Ishikawa (cell line): ENCODE measurements around the gene ARHGAP42.

ENCODE experiments used
- CEBPB ChIP-seq: IDR thresholded peaks from 2 replicates; pipeline ENCODE4 v1.6.1; 2012
- CREB1 ChIP-seq: IDR thresholded peaks from 2 replicates; pipeline ENCODE4 v1.6.1; 2012; ENCODE audit warnings: low read depth
- EGR1 ChIP-seq: IDR thresholded peaks from 2 replicates; pipeline ENCODE4 v1.6.1; 2012
- EP300 ChIP-seq: IDR thresholded peaks from 2 replicates; pipeline ENCODE4 v1.6.1; 2012; ENCODE audit warnings: borderline replicate concordance
- FOXM1 ChIP-seq: IDR thresholded peaks from 2 replicates; pipeline ENCODE4 v1.6.1; 2012; ENCODE audit warnings: low read depth, borderline replicate concordance
- NFIC ChIP-seq: IDR thresholded peaks from 2 replicates; pipeline ENCODE4 v1.6.1; 2012
- RAD21 ChIP-seq: IDR thresholded peaks from 2 replicates; pipeline ENCODE4 v1.6.1; 2012; ENCODE audit warnings: low read depth
- TAF1 ChIP-seq: IDR thresholded peaks from 2 replicates; pipeline ENCODE4 v1.6.1; 2012; ENCODE audit warnings: low read depth, mild to moderate bottlenecking
- TCF12 ChIP-seq: IDR thresholded peaks from 2 replicates; pipeline ENCODE4 v1.6.1; 2012; ENCODE audit warnings: low read depth
- TEAD4 ChIP-seq: IDR thresholded peaks from 2 replicates; pipeline ENCODE4 v1.6.1; 2012
- YY1 ChIP-seq: IDR thresholded peaks from 2 replicates; pipeline ENCODE4 v1.6.1; 2012; ENCODE audit warnings: low read depth
- ZBTB7A ChIP-seq: IDR thresholded peaks from 2 replicates; pipeline ENCODE4 v1.6.1; 2012; ENCODE audit warnings: low read depth
- TF ChIP-seq, protein P1 (sequence below): IDR thresholded peaks from 2 replicates; pipeline ENCODE4 v1.6.1; 2012
- TF ChIP-seq, protein P2 (sequence below): IDR thresholded peaks from 2 replicates; pipeline ENCODE4 v1.6.1; 2012; ENCODE audit warnings: low read depth, mild to moderate bottlenecking
- TF ChIP-seq, protein P3 (sequence below): IDR thresholded peaks from 2 replicates; pipeline ENCODE4 v1.6.1; 2012

ARHGAP42 gene

DNA sequence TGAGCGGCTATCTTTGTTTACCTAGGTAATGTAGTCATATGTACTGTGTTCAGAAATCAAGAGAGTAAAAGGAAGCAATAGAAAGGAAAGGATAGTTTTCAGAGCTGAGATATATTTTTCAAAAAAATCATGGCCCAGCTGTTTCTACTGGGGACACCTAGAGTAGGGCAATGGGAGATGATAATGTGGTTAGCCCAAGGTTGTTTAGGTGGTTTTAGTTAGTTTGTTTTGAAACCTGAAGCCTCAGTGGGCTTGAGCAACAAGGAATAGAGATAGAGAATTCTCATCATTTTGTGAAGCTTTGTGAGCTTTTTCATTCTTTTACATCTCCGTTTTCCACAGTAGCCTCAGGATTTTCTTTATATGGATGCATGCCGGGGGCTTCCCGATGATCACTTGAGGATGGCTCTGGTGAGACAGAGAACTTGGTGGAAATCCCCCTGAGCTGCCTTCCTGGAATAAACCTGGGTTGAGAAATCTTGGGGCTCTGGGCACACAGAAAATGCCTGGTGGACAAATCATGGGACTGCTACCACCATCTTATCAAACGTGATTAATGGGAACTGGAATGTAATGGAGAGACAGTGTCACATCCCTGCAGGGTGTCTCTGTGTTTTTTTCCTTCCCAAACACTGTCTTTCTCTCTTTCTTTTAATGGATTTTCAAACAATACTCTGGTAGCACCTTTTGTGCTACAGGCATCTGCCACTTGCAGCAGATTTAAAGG is 49.0 kb downstream of the ARHGAP42 start:
- TF ChIP-seq EGR1 (no peak), ZBTB7A (no peak), TEAD4 (no peak), TAF1 (no peak), RAD21 (no peak), YY1 (no peak), CREB1 (no peak), TCF12 (no peak), NFIC (no peak), EP300 (no peak), CEBPB (no peak)
- TF ChIP-seq, protein P1, sequence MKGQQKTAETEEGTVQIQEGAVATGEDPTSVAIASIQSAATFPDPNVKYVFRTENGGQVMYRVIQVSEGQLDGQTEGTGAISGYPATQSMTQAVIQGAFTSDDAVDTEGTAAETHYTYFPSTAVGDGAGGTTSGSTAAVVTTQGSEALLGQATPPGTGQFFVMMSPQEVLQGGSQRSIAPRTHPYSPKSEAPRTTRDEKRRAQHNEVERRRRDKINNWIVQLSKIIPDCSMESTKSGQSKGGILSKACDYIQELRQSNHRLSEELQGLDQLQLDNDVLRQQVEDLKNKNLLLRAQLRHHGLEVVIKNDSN = no peak
- TF ChIP-seq, protein P2, sequence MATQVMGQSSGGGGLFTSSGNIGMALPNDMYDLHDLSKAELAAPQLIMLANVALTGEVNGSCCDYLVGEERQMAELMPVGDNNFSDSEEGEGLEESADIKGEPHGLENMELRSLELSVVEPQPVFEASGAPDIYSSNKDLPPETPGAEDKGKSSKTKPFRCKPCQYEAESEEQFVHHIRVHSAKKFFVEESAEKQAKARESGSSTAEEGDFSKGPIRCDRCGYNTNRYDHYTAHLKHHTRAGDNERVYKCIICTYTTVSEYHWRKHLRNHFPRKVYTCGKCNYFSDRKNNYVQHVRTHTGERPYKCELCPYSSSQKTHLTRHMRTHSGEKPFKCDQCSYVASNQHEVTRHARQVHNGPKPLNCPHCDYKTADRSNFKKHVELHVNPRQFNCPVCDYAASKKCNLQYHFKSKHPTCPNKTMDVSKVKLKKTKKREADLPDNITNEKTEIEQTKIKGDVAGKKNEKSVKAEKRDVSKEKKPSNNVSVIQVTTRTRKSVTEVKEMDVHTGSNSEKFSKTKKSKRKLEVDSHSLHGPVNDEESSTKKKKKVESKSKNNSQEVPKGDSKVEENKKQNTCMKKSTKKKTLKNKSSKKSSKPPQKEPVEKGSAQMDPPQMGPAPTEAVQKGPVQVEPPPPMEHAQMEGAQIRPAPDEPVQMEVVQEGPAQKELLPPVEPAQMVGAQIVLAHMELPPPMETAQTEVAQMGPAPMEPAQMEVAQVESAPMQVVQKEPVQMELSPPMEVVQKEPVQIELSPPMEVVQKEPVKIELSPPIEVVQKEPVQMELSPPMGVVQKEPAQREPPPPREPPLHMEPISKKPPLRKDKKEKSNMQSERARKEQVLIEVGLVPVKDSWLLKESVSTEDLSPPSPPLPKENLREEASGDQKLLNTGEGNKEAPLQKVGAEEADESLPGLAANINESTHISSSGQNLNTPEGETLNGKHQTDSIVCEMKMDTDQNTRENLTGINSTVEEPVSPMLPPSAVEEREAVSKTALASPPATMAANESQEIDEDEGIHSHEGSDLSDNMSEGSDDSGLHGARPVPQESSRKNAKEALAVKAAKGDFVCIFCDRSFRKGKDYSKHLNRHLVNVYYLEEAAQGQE = no peak
- TF ChIP-seq, protein P3, sequence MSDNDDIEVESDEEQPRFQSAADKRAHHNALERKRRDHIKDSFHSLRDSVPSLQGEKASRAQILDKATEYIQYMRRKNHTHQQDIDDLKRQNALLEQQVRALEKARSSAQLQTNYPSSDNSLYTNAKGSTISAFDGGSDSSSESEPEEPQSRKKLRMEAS = no peak

DNA sequence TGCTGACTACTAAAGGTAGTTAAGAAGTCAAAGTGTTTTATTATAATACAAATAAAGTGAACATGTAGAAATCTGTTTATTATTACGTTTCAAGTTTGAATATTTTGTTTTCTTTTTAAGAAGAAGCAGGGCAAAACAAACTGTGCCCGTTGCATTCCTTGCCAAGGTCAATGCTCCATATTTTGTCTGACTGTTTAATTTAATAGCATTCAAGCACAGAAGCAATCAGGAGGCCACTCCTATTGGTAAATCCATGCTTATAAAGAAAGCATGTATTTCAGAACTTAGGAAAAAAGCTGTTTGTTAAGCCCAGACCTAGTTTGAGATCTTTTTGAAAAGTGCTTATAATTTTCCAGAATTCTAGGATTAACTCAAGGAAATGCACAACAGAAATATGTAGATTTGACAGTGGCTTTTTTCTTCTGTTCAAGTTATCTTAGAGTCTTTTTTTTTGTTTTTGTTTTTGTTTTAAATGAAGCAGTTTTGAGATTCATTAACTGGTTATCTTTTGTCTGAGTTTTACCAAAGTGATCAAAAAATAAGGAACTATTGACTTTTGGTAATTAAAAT is 51.7 kb downstream of the ARHGAP42 start:
- TF ChIP-seq RAD21 = no peak
- no peak for TF ChIP-seq ZBTB7A

DNA sequence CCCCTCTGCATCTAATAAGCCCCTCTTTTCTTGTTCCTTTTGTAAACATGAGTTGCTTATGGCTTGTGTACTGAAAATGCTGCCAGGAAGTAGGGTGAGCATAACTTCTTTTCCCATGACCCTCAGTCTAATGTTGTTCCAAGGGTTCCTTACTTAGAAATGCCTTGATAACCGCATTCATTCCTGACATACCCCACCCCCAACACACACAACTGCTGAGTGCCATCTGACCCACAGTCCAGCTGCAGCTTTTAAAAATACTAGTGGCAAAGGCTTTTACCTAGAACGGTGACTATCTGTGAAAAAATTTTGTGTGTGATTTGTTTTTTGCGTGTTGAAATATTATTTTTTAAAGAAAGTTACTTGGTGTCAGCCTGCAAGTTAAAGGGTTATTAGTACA is 52.6 kb downstream of the ARHGAP42 start:
- TF ChIP-seq CREB1 = no peak
- no peak for TF ChIP-seq EGR1
- TF ChIP-seq NFIC = no peak
- no peak for TF ChIP-seq TEAD4
- TF ChIP-seq, protein P3 = no peak
- TF ChIP-seq, protein P1 = no peak
- TF ChIP-seq CEBPB = no peak
- TF ChIP-seq TCF12 = no peak
- TF ChIP-seq FOXM1 = no peak
- TF ChIP-seq ZBTB7A = no peak
- TF ChIP-seq, protein P2 = no peak
- TF ChIP-seq YY1 = no peak
- no peak for TF ChIP-seq TAF1
- TF ChIP-seq EP300 = no peak
- TF ChIP-seq RAD21 = no peak

DNA sequence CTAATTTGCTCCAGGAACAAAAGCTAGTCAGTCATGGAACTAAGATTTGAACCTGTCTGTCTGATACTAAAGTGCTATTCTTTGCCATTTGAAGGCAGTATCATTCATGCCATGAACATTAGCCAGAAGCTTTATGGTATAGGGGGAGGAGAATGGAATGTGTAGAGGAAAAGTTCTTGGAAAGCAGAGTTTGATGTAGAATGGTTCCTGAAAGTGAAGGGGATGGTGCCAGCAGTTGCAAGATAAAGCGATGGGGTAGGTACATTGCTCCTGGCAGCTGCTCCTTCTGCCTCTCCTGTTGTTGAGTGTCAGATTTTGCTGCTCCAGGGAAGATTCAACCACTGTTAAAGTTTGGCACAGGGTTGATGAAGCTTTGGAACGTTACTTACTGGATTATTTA is 53.4 kb downstream of the ARHGAP42 start:
- no peak for TF ChIP-seq EP300

DNA sequence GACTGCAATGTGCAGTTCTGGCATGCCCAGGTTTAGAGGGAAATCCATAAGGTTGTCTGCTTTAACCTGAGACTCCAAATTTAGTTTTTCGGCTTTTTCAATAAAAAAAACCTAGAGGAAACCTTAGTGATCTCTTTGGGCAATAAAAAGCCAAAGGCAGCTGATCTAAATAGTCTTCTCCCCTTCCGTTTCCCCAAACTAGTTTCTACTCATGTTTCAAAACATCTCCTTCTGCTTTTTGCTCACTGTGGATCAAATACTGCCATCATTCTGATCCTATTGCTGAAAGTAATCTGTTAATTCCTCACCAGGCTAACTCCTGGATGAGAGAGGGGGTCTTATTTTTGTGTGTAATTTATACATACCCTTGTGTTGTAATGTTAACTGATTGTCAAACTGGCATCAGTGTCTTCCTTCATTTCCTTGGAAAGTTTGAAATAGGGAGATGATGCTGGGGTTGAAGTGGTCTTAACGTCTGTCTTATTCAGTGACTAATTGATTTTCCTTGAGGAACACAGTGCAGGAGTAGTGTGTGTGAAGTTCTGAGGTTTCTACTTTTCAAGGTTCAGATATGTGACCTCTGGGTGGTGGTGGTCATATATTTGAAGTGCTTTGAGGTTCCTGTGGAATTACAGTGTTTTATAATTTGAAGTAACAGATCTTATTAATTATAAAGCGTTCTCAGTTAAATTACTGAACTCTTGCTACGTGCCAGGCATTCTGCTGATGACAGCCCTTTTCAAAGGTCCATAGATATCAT is 55.0 kb downstream of the ARHGAP42 start:
- TF ChIP-seq, protein P2 = no peak
- TF ChIP-seq CREB1 = no peak
- no peak for TF ChIP-seq RAD21
